Left cardiac atrium (tissue), 4 donors: Measurements from ENCODE around the gene ARFGEF2. TPM values are rescaled to one million over a fixed set of nuclear protein-coding genes. Genes with fewer than 3 reads are reported as not detected.
"Not testable (repeated sequence)": the region's sequence is repeated elsewhere in the genome, so short reads cannot be mapped to it uniquely, and the experiment has no call there.

ENCODE experiments used
- ATAC-seq, 2 donors: fragments of 200-7000 bp; cut with Tn5 transposase; one replicate each; pipeline ENCODE4 v1.9.1; 2020; ENCODE audit warnings: mild to moderate bottlenecking in 2 of 2, moderate library complexity in 2 of 2
- DNase-seq: peaks from one replicate; pipeline ENCODE4 v3.0.0-alpha.2; 2020
- intact Hi-C, 2 donors: fragments of 100-400 bp; cut with DNase I; formaldehyde crosslinking; loops; one replicate each; pipeline versions ENCODE4 v1.14.1 to v1.15.1; 2022 to 2023
- total RNA-seq, 2 donors: library from RNA; stranded (reverse); fragmentation: NEBNext Ultra II Directional; extraction: Animal tissue kit (Norgen Biotek cat#: 25700); gene quantifications; one replicate each; pipeline ENCODE4 v1.2.1, GENCODE V29; 2021
- donor health status: DM: no; HTN: yes; CAD: no.
- donor health status: DM: no; HTN: yes; CAD: no; lungs with severe emphysema.
- donor health status: DM: yes; HTN: yes; CAD: no.
- donor health status: Dilated cardiomyopathy.

ARFGEF2 gene
- total RNA-seq, 2 donors from 2014 or later, result 31.8 to 36.4 TPM

DNA sequence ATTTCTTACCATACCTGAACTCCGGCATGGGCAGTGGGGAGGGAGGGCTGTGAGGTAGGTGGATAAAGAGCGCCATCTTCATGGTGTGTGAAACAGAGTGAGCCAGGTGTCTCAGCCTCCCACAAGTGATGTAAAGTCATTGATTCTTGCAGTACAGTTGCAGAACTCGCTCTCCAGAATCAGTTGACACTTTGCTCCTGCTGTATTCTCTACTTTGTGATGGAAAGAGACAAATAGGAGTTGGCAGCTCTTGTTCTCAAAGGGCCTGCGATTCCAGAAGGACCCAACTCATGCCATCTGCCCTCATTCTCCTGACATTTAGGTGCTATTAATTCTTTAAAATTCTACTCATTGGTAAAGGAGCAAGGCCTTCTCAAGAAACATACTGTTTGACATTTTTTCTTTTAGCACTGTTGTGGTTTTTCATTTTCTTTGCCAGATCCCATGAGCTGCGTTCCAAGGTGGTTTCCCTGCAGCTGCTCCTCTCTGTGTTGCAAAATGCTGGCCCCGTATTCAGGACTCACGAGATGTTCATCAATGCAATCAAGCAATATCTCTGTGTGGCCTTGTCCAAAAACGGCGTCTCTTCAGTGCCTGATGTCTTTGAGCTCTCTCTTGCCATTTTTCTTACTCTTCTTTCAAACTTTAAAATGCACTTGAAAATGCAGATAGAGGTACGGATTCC lies 49.3 kb downstream of the ARFGEF2 start:
- intact Hi-C loops, result no loop called here
- no peak for ATAC-seq

DNA sequence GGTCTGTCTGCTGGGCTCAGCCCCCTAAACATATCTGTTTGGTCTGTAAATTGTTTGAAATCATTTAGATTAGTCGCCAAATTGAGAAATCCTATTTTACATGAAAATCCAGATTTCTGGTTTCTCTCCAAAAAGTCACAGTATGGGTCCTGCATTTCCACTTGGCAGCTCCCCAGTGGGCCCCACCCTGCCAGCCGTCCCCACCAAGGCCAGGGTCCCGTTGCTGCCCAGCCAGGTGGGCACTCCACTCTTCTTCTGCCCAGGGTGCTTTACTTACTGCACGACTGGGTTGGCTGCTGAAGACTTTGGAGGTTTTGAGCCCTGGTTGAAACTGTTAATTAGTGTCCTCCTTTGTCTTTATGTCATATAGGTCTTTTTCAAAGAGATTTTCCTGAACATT lies 50.4 kb downstream of the ARFGEF2 start:
- no peak for ATAC-seq
- intact Hi-C loops, result no loop called here

More for the DNA sequence above, 49.3 kb downstream of the ARFGEF2 start:
- DNase-seq, result no peak

DNA sequence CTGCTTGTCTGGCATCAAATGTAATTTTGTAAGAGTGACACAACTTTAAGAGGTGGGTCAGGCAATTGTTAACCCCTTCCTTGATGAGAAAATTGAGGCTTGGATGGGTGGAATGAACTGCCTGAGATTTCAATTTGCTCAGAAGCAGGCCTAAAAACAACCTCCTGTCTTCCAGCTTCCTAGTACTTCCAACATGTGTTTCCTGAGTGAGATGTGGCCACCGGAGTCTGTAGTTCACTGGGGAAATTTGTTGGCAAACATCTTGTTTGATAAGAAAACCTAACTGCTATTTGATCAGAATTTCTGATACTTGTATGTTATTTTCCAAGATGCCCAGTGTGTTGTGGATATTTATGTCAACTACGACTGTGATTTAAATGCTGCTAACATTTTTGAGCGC lies 51.3 kb downstream of the ARFGEF2 start:
- intact Hi-C loops, result no loop called here
- DNase-seq, result no peak
- no peak for ATAC-seq

More for the DNA sequence above, 50.4 kb downstream of the ARFGEF2 start:
- no peak for DNase-seq

DNA sequence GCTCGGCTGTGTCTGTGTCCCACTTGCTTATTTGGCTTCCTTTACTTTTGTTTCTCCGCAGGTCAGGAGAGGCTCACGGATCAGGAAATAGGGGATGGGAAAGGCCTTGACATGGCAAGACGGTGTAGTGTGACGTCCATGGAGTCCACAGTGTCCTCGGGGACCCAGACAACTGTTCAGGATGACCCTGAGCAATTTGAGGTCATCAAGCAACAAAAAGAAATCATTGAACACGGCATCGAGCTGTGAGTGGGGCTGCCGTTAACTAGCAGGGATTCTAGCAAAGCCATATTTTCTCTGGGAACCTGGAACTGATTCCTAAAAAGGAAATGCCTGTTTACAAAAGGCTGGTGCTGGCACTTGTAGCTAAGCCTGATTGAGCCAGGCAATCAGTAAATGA lies 54.4 kb downstream of the ARFGEF2 start:
- intact Hi-C loops, result no loop called here
- ATAC-seq (no peak), DNase-seq (no peak)

DNA sequence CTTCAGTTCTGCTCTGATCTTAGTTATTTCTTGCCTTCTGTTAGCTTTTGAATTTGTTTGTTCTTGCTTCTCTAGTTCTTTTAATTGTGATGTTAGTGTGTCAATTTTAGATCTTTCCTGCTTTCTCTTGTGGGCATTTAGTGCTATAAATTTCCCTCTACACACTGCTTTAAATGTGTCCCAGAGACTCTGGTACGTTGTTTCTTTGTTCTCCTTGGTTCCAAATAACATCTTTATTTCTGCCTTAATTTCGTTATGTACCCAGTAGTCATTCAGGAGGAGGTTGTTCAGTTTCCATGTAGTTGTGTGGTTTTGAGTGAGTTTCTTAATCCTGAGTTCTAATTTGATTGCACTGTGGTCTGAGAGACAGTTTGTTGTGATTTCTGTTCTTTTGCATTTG lies 58.5 kb downstream of the ARFGEF2 start:
- intact Hi-C loops, DNase-seq, ATAC-seq: not testable (repeated sequence)

DNA sequence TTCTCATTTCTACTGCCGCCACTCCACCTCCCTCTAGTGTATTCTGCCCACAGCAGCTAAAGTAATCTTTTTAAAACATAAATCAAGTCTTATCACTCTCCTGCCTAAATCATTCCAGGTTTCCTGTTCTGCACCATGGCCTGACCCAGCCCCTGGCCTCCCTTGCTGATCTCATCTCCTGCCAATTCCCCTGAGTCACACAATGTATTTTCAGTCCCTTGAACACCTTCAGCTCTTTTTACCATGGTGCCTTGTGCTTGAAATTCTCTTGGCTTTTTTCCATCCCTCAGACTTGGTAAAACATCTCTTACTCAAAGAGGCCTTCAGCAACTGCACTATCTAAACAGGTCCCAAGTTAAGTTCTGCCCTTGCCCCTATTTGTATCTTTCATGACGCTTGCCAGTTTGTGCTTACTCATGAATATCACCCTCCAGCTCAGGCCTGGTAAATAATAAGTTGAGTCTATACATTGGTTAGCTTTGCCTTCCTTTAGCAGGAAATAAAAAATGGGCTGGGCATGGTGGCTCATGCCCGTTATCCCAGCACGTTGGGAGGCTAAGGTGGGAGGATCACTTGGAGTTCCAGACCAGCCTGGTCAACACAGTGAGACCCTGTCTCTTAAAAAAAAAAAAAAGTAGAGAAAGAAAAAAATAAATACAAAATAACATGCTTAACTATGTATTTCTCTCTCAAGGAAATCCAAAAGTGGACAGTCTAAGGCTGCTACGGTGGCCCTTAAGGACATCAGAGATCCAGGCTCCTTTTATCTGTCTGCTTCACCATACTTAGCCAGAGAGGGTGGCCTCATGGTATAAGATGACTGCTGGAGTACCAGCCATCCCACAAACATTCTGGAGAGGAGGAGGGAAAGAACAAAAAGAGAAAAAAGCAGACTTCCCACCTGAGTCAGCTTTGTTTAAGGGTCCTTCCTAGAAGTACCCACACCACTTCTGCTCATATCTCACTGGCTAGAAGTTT lies 62.2 kb downstream of the ARFGEF2 start:
- DNase-seq (peak; percentile 37), ATAC-seq (peak; percentile 77 to 99)
- intact Hi-C loops, result no loop called here

DNA sequence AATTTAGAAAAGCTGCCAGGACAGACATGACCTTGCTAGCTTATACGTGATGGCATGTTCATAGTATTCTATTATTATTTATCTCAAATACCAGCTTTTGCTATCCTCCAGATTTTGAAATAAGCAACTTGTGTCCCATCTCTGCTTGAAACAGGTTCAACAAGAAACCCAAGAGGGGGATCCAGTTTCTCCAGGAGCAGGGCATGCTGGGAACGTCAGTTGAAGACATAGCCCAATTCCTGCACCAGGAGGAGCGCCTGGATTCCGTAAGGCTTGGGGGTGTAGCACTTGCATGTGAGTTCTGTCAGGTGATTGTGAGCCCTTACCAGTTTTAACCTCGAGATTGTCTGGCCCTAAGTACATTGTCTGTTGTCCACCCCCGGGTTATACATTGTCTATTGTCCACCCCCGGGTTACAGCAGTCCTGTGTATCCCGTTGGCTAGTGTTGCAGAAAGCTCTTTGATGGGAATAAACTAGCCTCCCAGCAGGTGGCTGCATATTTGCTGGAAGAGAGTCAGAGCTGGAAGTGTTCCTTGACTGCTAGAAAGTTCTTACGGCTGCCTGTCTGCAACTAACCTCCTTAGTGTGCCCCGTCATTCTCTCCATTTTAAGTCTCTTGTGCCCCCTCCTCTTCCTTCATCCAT lies 63.2 kb downstream of the ARFGEF2 start:
- ATAC-seq (no peak), DNase-seq (no peak)
- intact Hi-C loops, result no loop called here

DNA sequence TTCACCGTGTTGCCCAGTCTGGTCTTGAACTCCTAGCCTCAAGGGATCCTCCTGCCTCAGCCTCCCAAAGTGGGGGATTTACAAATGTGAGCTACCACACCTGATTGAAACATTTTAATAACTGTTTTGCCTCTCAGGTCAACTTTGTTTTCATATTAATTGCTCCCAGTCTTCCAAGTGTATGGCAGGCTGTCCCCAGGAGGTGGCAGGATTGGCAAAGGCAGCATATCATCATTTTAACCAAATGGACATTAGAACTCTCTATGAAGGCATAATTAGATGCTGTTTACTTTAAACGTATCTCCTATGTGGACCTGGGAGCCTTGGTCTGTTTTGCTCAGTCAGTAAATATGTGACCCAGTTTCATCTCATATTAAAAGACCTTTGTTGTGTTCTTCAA lies 65.4 kb downstream of the ARFGEF2 start:
- intact Hi-C loops, result no loop called here
- no peak for ATAC-seq
- DNase-seq, result no peak

DNA sequence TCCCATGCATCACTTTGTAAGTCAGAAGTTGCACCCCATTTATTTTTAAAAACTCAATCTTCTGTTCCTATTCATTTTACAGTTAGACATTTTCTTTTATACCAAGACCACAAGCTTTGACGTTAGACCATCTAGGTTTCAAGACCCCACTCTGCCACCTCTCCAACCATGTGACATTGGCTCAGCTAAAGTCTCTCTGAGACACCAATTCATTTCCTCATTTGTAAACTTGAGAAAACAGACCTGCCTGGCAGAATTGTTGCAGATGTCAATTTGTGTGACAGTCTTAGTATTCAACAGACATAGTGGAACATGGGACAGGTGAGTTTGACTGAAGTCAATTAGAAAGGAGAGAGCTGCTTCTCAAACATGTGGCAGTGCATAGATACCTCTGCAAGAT lies 69.0 kb downstream of the ARFGEF2 start:
- intact Hi-C loops, result no loop called here
- ATAC-seq (no peak), DNase-seq (no peak)

DNA sequence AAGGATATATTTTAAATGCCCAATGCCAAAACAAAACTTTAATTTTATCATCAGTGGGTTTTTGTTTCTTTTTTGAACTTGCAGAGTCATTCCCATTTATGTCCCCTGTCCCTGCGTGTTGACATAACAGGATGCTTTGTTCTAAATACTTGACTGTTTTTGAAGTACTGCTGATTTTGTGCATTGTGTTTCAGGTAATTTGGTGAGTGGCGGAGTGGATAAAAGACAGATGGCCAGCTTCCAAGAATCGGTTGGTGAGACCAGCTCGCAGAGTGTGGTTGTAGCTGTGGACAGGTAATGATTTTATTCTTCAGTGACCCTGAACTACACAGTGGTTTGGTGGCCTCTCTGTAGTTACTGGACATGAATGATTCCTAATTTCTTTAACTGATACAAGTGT lies 74.1 kb downstream of the ARFGEF2 start:
- no peak for ATAC-seq
- intact Hi-C loops, result no loop called here
- DNase-seq, result no peak

DNA sequence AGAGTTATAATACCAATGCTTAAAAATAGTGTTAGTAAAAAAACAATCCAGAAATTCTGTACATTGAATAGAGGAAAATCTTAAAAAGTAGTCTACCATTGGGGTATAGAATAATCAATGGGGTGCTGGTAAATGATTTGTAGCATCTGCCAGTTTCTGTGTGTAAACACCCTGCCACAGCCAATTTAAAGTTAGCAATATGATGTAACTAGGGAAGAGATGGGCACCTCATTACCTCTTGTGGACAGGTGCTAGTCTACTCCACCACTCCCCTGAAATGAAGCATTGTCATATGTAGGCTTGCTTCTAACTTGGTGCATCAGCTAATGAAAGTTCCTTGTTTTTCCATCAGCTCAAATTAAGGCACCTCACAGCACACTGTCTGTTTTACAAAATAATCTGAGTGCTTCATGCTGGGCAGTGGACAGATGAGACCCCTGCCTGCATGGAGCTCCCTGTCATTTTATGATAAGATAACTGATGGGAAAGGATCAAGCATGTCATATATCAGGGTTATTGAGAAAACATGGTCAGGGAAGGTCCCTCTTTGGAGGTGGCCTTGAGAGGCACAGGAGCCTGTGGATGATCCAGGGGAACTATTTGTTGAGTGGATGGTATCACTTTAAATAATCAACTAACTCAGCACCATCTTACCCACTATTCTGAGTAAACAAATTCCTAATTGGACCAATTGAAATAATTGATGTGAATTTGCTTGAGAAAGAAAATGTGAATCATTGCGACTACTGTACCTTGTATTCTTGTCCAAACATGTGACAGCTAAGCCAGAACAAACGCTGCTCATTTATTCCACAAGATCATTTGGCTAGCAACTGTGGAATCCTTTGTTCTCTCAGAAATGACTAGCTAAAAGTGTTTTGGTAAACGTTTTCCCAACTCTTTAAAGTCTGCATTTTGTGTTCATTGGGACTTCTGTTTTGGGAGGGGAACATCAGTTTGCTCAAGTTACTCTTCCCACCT lies 78.7 kb downstream of the ARFGEF2 start:
- DNase-seq (no peak), ATAC-seq (no peak)
- intact Hi-C loops, result no loop called here

DNA sequence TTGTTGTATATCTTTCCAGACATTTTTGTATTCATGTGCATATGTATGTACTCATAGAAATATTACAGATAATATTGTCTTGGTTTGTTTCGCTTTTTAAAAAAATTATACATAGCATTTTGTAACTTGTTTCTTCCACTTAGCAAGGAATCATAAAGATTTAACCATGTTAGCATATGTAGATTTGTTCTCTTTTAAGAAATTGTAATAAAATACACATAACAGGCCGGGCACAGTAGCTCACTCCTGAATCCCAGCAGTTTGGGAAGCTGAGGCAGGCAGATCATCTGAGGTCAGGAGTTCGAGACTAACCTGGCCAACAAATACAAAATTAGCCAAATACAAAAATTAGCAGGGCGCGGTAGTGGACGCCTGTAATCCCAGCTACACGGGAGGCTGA lies 80.2 kb downstream of the ARFGEF2 start:
- intact Hi-C loops, result no loop called here
- DNase-seq, result no peak
- no peak for ATAC-seq

DNA sequence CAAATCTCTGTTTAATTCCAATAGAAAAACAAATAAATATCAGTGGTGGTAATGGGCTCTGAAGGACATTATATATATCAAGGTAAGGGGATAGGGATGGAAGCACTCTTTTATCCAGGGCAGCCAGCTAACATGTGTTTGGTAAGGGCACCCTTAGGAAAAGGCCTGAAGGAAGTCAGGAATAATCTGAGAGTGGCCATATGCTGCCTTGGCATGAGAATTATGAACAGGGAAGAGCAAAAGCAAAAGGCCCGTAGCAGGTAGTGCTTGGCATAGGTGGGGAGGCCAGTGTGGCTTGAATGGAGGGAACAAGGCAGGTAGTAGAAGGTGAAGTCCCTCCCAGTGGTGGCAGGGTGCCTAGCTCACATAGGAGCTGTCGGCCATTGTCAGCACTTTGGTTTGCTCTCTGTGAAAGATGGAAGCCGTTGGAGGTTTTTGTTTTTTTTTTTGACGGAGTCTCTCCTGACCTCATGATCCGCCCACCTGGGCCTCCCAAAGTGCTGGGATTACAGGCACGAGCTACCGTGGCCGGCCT lies 85.0 kb downstream of the ARFGEF2 start:
- intact Hi-C loops, result no loop called here
- DNase-seq, result no peak
- no peak for ATAC-seq

DNA sequence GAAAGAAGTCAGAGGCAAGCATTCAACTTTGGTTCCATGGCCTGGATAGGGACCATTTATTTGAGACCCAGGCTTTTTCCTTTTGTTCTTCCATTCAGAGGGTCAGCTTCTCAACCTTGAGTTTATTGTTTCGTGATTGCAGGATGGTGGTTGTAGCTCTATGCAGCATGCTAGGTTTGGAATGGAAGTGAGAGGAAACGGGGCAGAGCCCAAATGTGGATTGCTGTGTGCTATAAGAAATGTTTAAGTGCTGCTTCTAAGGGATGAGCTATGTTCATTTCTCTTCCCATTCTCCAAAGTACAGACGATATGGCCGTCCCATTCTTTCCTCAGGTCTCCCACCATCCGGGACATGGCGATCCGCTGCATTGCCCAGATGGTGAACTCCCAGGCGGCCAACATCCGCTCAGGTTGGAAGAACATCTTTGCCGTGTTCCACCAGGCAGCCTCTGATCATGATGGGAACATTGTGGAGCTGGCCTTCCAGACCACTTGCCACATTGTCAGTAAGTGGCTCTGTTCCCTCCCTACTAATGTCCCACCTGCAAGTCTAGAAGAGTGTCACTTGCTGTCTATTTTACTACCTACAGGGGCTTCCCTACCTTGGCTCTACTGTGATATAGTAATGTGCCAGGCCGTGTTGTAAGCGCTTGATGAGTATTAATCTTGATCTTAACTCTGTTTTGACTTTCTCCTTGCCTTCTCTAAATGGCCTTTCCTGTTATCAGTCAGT lies 88.6 kb downstream of the ARFGEF2 start:
- DNase-seq (no peak), ATAC-seq (no peak)
- intact Hi-C loops, result loop anchor here (10.0 kb wide), 1 partner anchor 75 kb away; no protein-coding TSS in a partner anchor

DNA sequence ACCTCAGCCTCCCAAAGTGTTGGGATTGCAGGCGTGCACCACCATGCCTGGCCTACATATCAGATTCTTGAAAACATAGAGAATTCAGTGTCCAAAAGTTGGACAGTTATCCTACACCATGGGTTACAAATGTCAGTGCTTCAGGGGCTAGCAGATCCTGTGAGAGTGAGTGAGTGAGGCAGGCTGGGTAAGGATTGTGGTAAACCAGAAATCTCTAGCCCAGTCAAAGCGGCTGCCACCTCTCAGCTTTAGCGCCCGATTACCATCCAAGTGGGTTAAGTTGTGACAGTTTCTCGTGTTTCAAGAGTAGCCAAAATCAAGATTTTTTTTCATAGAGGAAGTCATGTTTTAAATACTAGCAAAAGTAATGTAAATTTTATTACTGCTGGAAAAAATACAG lies 102.7 kb downstream of the ARFGEF2 start:
- ATAC-seq (no peak), DNase-seq (no peak)
- intact Hi-C loops, result no loop called here

DNA sequence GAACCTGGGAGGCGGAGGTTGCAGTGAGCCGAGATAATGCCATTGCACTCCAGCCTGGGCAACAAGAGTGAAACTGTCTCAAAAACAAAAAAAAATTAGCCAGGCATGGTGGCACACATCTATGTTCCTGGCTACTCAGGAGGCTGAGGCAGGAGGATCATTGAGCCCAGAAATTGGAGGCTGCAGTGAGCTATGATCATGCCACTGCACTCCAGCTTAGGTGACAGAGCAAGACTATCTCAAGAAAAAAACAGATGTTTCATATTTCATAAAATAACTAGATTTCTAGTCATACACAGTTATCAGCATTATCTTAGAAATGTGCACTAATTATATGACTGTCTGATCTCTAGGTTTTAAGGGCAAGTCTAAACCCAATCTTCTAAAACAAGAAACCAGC lies 106.7 kb downstream of the ARFGEF2 start:
- ATAC-seq, intact Hi-C loops, DNase-seq: not testable (repeated sequence)

DNA sequence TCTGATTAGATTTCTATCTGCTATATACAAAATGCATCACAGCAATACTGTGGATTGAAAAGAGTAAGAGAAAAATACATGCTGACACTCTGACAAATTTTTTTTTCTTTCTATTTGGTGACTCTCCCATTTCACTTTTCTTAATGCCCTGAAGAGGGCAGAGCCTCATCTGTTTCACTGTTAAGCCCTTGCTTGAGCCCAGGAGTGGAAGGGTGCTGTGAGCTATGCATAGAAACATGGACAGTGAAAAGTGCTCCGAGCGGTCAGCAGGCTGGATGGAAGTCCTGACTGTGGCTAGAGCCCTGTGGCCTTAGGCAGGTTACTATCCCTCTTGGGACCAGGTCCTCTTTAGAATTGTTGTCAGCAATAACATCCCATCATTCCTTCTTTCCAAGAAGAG lies 107.2 kb downstream of the ARFGEF2 start:
- intact Hi-C loops, result no loop called here
- ATAC-seq, result no peak
- no peak for DNase-seq

DNA sequence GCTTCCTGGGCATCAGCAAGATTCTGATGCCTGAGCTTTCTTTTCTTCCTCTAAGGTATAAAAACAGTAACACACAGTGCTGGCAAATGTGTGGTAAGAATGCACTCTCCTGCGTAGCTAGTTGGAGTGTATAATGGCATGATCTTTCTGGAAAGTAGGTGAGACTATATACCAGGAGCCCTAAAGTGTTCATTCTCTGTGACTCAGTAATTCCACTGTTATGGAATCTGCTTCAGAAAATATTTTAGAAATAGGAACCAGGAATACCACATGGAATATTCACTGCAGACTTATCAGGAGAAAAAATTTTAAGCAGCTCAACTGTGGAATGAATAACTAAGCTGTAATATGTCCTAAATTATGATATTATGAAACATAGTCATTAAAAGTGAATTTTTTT lies 107.7 kb downstream of the ARFGEF2 start:
- no peak for DNase-seq
- intact Hi-C loops, result no loop called here
- ATAC-seq, result no peak
